WTC11 (cell line): ENCODE results near the gene AKT3. TPM values are rescaled to one million over a fixed set of nuclear protein-coding genes. Genes with fewer than 3 reads are reported as not detected.

Experiments used
- ATAC-seq: fragments of 200-7000 bp; cut with Tn5 transposase; 2 replicates; pipeline ENCODE4 v1.10.0; 2021; ENCODE audit warnings: mild to moderate bottlenecking, moderate library complexity
- CTCF ChIA-PET: fragments of 300-600 bp; sonication (Branson Sonifier 250); formaldehyde crosslinking; loops from one replicate; lab custom pipeline; 2021; ENCODE audit warnings: antibody characterized with exemption; lab: Charles Lee
- POLR2A ChIA-PET: fragments of 350-600 bp; sonication (Branson Sonifier 250); formaldehyde crosslinking; loops from one replicate; lab custom pipeline; 2021; ENCODE audit warnings: antibody characterized with exemption; lab: Charles Lee
- DNase-seq: peaks from one replicate; pipeline ENCODE4 v3.0.0; 2021; ENCODE audit warnings: low spot score
- H3K27ac Mint-ChIP-seq: 2 replicates; pipeline ENCODE4 v1.8.0; 2021; ENCODE audit warnings: mixed read lengths
- H3K27me3 Mint-ChIP-seq: 2 replicates; pipeline ENCODE4 v1.8.0; 2021; ENCODE audit warnings: low read depth, mild to moderate bottlenecking, moderate library complexity, mixed read lengths
- H3K36me3 Mint-ChIP-seq: 2 replicates; pipeline ENCODE4 v1.8.0; 2021; ENCODE audit warnings: mixed read lengths
- H3K4me1 Mint-ChIP-seq: 2 replicates; pipeline ENCODE4 v1.8.0; 2022; ENCODE audit warnings: mixed read lengths
- H3K4me3 Mint-ChIP-seq: 2 replicates; pipeline ENCODE4 v1.8.0; 2021; ENCODE audit warnings: mild to moderate bottlenecking, moderate library complexity, mixed read lengths
- H3K9me3 Mint-ChIP-seq: 2 replicates; pipeline ENCODE4 v1.8.0; 2021; ENCODE audit warnings: mixed read lengths
- CTCF ChIP-seq: fragments of 200-600 bp; IDR thresholded peaks from 2 replicates; pipeline ENCODE4 v1.8.0; 2022; ENCODE audit warnings: antibody characterized with exemption
- GRHL2 ChIP-seq: fragments of 250-450 bp; sonication (Bioruptor Pico); IDR thresholded peaks from 2 replicates; pipeline ENCODE4 v1.8.0; 2022; ENCODE audit warnings: mild to moderate bottlenecking, moderate library complexity; ENCODE audit not compliant: insufficient replicate concordance, severe bottlenecking
- JUN ChIP-seq: sonication (generic); formaldehyde crosslinking; IDR thresholded peaks from 2 replicates; pipeline ENCODE4 v1.8.0; 2023; ENCODE audit warnings: mild to moderate bottlenecking, missing genetic modification reagents
- NFE2L1 ChIP-seq: sonication (generic); formaldehyde crosslinking; IDR thresholded peaks from 2 replicates; pipeline ENCODE4 v1.8.1; 2023; ENCODE audit warnings: missing genetic modification reagents
- NR1H2 ChIP-seq: sonication (generic); formaldehyde crosslinking; IDR thresholded peaks from 2 replicates; pipeline ENCODE4 v1.9.0; 2021; ENCODE audit warnings: mild to moderate bottlenecking, moderate library complexity, missing genetic modification reagents
- PREB ChIP-seq: sonication (generic); formaldehyde crosslinking; IDR thresholded peaks from 2 replicates; pipeline ENCODE4 v1.8.1; 2022; ENCODE audit warnings: mild to moderate bottlenecking, missing genetic modification reagents, moderate library complexity, borderline replicate concordance
- SMAD3 ChIP-seq: sonication (generic); formaldehyde crosslinking; IDR thresholded peaks from 2 replicates; pipeline ENCODE4 v1.8.0; 2022; ENCODE audit warnings: missing genetic modification reagents, mild to moderate bottlenecking, borderline replicate concordance
- SOX15 ChIP-seq: fragments of 250-450 bp; sonication (Bioruptor Pico); IDR thresholded peaks from 2 replicates; pipeline ENCODE4 v1.9.0; 2021; ENCODE audit warnings: mild to moderate bottlenecking
- TP53 ChIP-seq: sonication (generic); formaldehyde crosslinking; IDR thresholded peaks from 2 replicates; pipeline ENCODE4 v1.8.1; 2023; ENCODE audit warnings: mild to moderate bottlenecking, missing genetic modification reagents
- USF2 ChIP-seq: sonication (generic); formaldehyde crosslinking; IDR thresholded peaks from 2 replicates; pipeline ENCODE4 v1.8.1; 2023; ENCODE audit warnings: mild to moderate bottlenecking, missing genetic modification reagents, moderate library complexity
- ZBTB21 ChIP-seq: sonication (generic); formaldehyde crosslinking; IDR thresholded peaks from 2 replicates; pipeline ENCODE4 v1.8.1; 2023; ENCODE audit warnings: mild to moderate bottlenecking, missing genetic modification reagents, borderline replicate concordance
- total RNA-seq: library from RNA; stranded (reverse); gene quantifications from 3 replicates; pipeline ENCODE4 v1.2.3, GENCODE V29; 2021
- TF ChIP-seq, protein P1 (sequence below): sonication (generic); formaldehyde crosslinking; IDR thresholded peaks from 2 replicates; pipeline ENCODE4 v1.8.1; 2023; ENCODE audit warnings: mild to moderate bottlenecking, missing genetic modification reagents, borderline replicate concordance
- TF ChIP-seq, protein P2 (sequence below): sonication (generic); formaldehyde crosslinking; IDR thresholded peaks from 2 replicates; pipeline ENCODE4 v1.8.1; 2023; ENCODE audit warnings: mild to moderate bottlenecking, moderate library complexity, missing genetic modification reagents
- TF ChIP-seq, protein P3 (sequence below): sonication (generic); formaldehyde crosslinking; IDR thresholded peaks from 2 replicates; pipeline ENCODE4 v1.8.0; 2022; ENCODE audit warnings: mild to moderate bottlenecking, missing genetic modification reagents
- TF ChIP-seq, protein P4 (sequence below): sonication (generic); formaldehyde crosslinking; IDR thresholded peaks from 2 replicates; pipeline ENCODE4 v1.8.0; 2023; ENCODE audit warnings: mild to moderate bottlenecking, missing genetic modification reagents
- TF ChIP-seq, protein P5 (sequence below): sonication (generic); formaldehyde crosslinking; IDR thresholded peaks from 2 replicates; pipeline ENCODE4 v1.8.0; 2022; ENCODE audit warnings: mild to moderate bottlenecking, missing genetic modification reagents

The AKT3 gene
- total RNA-seq, 1 experiment from 2014 or later, result 38.5 TPM

- Mint-ChIP-seq H3K9me3 (peaks cover 40% of the 10 kb centered on the region), H3K4me1 (no peaks in the 10 kb centered on the region), H3K4me3 (no peak overlapping the region), H3K27ac (no peak overlapping the region), H3K36me3 (peaks cover 27% of the 10 kb centered on the region), H3K27me3 (no peaks in the 10 kb centered on the region)
- ChIA-PET CTCF (no interaction called here), POLR2A (no interaction called here)
- TF ChIP-seq SOX15 (CRISPR knock-in tag) (no peak), SMAD3 (CRISPR knock-in tag) (no peak), NFE2L1 (CRISPR knock-in tag) (no peak), USF2 (CRISPR knock-in tag) (no peak), JUN (no peak), GRHL2 (CRISPR knock-in tag) (no peak), NR1H2 (CRISPR knock-in tag) (no peak), PREB (CRISPR knock-in tag) (no peak), CTCF (no peak), ZBTB21 (CRISPR knock-in tag) (no peak), TP53 (no peak)
- TF ChIP-seq, protein P1, sequence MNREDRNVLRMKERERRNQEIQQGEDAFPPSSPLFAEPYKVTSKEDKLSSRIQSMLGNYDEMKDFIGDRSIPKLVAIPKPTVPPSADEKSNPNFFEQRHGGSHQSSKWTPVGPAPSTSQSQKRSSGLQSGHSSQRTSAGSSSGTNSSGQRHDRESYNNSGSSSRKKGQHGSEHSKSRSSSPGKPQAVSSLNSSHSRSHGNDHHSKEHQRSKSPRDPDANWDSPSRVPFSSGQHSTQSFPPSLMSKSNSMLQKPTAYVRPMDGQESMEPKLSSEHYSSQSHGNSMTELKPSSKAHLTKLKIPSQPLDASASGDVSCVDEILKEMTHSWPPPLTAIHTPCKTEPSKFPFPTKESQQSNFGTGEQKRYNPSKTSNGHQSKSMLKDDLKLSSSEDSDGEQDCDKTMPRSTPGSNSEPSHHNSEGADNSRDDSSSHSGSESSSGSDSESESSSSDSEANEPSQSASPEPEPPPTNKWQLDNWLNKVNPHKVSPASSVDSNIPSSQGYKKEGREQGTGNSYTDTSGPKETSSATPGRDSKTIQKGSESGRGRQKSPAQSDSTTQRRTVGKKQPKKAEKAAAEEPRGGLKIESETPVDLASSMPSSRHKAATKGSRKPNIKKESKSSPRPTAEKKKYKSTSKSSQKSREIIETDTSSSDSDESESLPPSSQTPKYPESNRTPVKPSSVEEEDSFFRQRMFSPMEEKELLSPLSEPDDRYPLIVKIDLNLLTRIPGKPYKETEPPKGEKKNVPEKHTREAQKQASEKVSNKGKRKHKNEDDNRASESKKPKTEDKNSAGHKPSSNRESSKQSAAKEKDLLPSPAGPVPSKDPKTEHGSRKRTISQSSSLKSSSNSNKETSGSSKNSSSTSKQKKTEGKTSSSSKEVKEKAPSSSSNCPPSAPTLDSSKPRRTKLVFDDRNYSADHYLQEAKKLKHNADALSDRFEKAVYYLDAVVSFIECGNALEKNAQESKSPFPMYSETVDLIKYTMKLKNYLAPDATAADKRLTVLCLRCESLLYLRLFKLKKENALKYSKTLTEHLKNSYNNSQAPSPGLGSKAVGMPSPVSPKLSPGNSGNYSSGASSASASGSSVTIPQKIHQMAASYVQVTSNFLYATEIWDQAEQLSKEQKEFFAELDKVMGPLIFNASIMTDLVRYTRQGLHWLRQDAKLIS (CRISPR knock-in tag), result no peak
- TF ChIP-seq, protein P2, sequence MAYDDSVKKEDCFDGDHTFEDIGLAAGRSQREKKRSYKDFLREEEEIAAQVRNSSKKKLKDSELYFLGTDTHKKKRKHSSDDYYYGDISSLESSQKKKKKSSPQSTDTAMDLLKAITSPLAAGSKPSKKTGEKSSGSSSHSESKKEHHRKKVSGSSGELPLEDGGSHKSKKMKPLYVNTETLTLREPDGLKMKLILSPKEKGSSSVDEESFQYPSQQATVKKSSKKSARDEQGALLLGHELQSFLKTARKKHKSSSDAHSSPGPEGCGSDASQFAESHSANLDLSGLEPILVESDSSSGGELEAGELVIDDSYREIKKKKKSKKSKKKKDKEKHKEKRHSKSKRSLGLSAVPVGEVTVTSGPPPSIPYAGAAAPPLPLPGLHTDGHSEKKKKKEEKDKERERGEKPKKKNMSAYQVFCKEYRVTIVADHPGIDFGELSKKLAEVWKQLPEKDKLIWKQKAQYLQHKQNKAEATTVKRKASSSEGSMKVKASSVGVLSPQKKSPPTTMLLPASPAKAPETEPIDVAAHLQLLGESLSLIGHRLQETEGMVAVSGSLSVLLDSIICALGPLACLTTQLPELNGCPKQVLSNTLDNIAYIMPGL (CRISPR knock-in tag), result no peak
- TF ChIP-seq, protein P3, sequence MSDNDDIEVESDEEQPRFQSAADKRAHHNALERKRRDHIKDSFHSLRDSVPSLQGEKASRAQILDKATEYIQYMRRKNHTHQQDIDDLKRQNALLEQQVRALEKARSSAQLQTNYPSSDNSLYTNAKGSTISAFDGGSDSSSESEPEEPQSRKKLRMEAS (CRISPR knock-in tag), result no peak
- TF ChIP-seq, protein P4, sequence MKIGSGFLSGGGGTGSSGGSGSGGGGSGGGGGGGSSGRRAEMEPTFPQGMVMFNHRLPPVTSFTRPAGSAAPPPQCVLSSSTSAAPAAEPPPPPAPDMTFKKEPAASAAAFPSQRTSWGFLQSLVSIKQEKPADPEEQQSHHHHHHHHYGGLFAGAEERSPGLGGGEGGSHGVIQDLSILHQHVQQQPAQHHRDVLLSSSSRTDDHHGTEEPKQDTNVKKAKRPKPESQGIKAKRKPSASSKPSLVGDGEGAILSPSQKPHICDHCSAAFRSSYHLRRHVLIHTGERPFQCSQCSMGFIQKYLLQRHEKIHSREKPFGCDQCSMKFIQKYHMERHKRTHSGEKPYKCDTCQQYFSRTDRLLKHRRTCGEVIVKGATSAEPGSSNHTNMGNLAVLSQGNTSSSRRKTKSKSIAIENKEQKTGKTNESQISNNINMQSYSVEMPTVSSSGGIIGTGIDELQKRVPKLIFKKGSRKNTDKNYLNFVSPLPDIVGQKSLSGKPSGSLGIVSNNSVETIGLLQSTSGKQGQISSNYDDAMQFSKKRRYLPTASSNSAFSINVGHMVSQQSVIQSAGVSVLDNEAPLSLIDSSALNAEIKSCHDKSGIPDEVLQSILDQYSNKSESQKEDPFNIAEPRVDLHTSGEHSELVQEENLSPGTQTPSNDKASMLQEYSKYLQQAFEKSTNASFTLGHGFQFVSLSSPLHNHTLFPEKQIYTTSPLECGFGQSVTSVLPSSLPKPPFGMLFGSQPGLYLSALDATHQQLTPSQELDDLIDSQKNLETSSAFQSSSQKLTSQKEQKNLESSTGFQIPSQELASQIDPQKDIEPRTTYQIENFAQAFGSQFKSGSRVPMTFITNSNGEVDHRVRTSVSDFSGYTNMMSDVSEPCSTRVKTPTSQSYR (CRISPR knock-in tag), result no peak
- TF ChIP-seq, protein P5, sequence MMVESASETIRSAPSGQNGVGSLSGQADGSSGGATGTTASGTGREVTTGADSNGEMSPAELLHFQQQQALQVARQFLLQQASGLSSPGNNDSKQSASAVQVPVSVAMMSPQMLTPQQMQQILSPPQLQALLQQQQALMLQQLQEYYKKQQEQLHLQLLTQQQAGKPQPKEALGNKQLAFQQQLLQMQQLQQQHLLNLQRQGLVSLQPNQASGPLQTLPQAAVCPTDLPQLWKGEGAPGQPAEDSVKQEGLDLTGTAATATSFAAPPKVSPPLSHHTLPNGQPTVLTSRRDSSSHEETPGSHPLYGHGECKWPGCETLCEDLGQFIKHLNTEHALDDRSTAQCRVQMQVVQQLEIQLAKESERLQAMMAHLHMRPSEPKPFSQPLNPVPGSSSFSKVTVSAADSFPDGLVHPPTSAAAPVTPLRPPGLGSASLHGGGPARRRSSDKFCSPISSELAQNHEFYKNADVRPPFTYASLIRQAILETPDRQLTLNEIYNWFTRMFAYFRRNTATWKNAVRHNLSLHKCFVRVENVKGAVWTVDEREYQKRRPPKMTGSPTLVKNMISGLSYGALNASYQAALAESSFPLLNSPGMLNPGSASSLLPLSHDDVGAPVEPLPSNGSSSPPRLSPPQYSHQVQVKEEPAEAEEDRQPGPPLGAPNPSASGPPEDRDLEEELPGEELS, result no peak
- ATAC-seq, result no peak
- DNase-seq, result no peak
Measured at GRCh38 chr1:243587285-243587684, 262.8 kb downstream of the AKT3 start.
